ENCODE measurements around the gene LHPP. TPM values are rescaled to one million over a fixed set of nuclear protein-coding genes. Genes with fewer than 3 reads are reported as not detected.

LHPP gene
- total RNA-seq, 4 donors from 2014 or later, result 12.3 to 25.0 (median 16.2) TPM

- peaks cover 0 to 8% (median 0%) of the 10 kb centered on the region in 3 donors for H3K9me3 ChIP-seq
- no peaks in the 10 kb centered on the region for H3K27me3 ChIP-seq
- no peak overlapping the region for H3K27ac ChIP-seq
- no peak for ATAC-seq
- no peaks in the 10 kb centered on the region for H3K36me3 ChIP-seq
- 90 to 100% methylated on average over 4 to 6 of the region's 6 CpGs for WGBS, 2 donors (ENCODE audit: low coverage in 1 of 2)
- H3K4me1 ChIP-seq, result peaks cover 0 to 11% (median 1%) of the 10 kb centered on the region in 3 donors
- H3K4me3 ChIP-seq, result no peak overlapping the region
- TF ChIP-seq EP300 (IDR thresholded peaks at IDR 0.05) (no peak), POLR2AphosphoS5 (IDR thresholded peaks at IDR 0.05) (no peak), CTCF (IDR thresholded peaks at IDR 0.05) (no peak)
Measured at GRCh38 chr10:124594240-124594639, 132.6 kb downstream of the LHPP start.

- Histone ChIP-seq H3K27me3 (no peaks in the 10 kb centered on the region), H3K27ac (no peak overlapping the region), H3K36me3 (no peaks in the 10 kb centered on the region), H3K9me3 (peaks cover 0 to 8% (median 0%) of the 10 kb centered on the region in 3 donors), H3K4me1 (no peaks in the 10 kb centered on the region), H3K4me3 (no peak overlapping the region)
- 72 to 92% methylated on average over 3 of the region's 9 CpGs for WGBS, 2 donors (ENCODE audit: low coverage in 1 of 2)
- TF ChIP-seq POLR2AphosphoS5 (IDR thresholded peaks at IDR 0.05) (no peak), EP300 (IDR thresholded peaks at IDR 0.05) (no peak), CTCF (IDR thresholded peaks at IDR 0.05) (no peak), POLR2A (IDR thresholded peaks at IDR 0.05) (no peak)
- ATAC-seq, result no peak
Measured at GRCh38 chr10:124595143-124595883, 133.7 kb downstream of the LHPP start.

DNA sequence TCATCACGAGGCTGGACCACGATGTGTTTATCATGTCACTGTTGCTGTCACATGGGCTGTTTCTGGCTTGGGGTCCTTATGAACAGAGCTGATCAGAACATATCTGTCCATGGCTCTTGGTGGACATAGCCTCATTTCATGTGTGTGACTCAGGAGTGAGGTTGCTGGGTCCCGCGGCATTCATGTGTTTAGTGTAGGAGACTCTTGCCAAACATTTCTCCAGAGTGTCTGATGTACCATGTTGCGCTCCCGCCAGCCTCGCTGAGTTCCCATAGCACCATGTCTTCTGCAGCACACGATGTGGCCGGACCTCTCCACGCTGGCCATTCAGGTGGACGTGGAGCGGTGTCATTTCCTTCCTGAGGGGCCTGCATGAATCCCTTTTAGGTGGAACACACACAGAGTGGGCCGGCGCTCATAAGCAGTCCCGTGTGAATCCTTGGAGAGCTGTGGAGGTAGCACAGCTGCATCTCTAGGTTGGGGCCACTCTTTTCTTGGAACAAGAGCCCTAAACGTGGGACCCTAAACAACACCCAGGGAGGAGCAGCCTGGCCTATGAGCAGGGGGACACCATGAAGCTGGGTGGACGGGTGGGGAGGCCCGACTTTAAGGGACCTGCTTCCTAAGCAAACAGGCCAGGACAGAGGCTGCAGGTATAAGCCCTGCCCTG is 134.6 kb downstream of the LHPP start:
- no peak for ATAC-seq
- WGBS, 2 donors (ENCODE audit: low coverage in 1 of 2), result 93% methylated on average over 5 of the region's 18 CpGs; no CpG with 5 or more reads in 1 of the 2 donors
- H3K9me3 ChIP-seq, result peaks cover 0 to 7% (median 0%) of the 10 kb centered on the region in 3 donors
- no peaks in the 10 kb centered on the region for H3K36me3 ChIP-seq
- H3K4me1 ChIP-seq, result no peaks in the 10 kb centered on the region
- TF ChIP-seq POLR2AphosphoS5 (IDR thresholded peaks at IDR 0.05), result no peak
- TF ChIP-seq EP300 (IDR thresholded peaks at IDR 0.05), result no peak
- TF ChIP-seq POLR2A (IDR thresholded peaks at IDR 0.05), result no peak
- no peak for TF ChIP-seq CTCF (IDR thresholded peaks at IDR 0.05)
- no peak overlapping the region for H3K4me3 ChIP-seq
- H3K27me3 ChIP-seq, result no peaks in the 10 kb centered on the region
- H3K27ac ChIP-seq, result no peak overlapping the region

DNA sequence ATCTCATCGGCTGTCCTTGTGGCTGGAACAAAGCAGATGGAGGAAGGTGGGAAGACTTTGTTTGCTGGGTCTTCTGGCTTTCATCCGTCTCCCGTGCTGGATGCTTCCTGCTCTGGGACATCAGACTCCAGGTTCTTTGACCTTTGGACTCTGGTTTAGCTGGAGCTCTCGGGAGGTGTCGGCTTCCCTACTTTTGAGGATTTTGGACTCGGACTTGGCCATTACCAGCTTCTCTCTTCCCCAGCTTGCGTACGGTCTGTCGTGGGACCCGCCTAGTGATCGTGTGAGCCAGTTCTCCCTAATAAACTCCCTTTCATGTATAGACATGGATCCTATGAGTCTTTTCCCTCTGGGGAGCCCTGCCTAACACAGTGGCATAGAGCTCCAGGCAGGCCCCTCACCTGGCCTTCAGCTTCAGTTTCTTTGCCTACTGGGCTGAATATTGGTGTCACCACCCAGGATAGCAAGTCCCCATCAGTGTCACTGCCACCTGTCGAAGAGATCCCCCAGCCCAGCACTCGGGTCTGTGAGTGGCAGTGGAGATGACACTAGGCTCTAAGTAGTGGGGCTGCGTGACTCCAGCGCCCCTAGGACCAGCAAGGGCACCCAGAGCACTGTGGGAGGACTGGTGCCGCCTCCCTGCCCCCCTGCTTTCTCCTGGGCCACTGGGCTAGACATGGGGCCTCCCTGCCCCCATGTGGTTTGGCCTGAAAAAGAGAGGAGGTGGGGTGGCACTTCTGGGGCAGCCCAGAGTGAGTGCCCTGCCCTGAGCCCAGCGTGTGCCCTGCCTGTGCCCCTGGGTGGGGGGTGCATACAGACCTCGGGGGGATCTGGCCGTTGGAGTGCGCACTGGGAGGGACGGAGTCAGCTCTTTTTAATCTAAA is 135.6 kb downstream of the LHPP start:
- no peak overlapping the region for H3K4me3 ChIP-seq
- ATAC-seq, result no peak
- H3K27ac ChIP-seq, result no peak overlapping the region
- WGBS, 2 donors (ENCODE audit: low coverage in 1 of 2), result 80 to 84% methylated on average over 2 to 6 of the region's 21 CpGs
- H3K9me3 ChIP-seq, result no peaks in the 10 kb centered on the region
- TF ChIP-seq POLR2A (IDR thresholded peaks at IDR 0.05) (no peak), EP300 (IDR thresholded peaks at IDR 0.05) (no peak), CTCF (IDR thresholded peaks at IDR 0.05) (no peak), POLR2AphosphoS5 (IDR thresholded peaks at IDR 0.05) (no peak)
- H3K36me3 ChIP-seq, result no peaks in the 10 kb centered on the region
- no peaks in the 10 kb centered on the region for H3K4me1 ChIP-seq
- no peaks in the 10 kb centered on the region for H3K27me3 ChIP-seq
